ENCODE results near the gene ISM1.

The ISM1 gene

GRCh38 chr20:13312300-13312699, 91.2 kb downstream of the ISM1 start:
- DNase-seq (ENCODE audit: low spot score), result no peak

GRCh38 chr20:13313201-13313600, 92.1 kb downstream of the ISM1 start:
- no peak for DNase-seq (ENCODE audit: low spot score)

GRCh38 chr20:13317439-13317838, 96.4 kb downstream of the ISM1 start:
- no peak for DNase-seq (ENCODE audit: low spot score)

- DNase-seq (ENCODE audit: low spot score), result no peak
Observed at GRCh38 chr20:13318871-13319521, 97.9 kb downstream of the ISM1 start.

GRCh38 chr20:13320702-13321101, 99.6 kb downstream of the ISM1 start:
- DNase-seq (ENCODE audit: low spot score), result no peak

GRCh38 chr20:13321416-13321815, 100.3 kb downstream of the ISM1 start:
- DNase-seq (ENCODE audit: low spot score), result no peak

- DNase-seq (ENCODE audit: low spot score), result no peak
Observed at GRCh38 chr20:13322198-13322597, 101.1 kb downstream of the ISM1 start.

GRCh38 chr20:13322621-13323020, 101.5 kb downstream of the ISM1 start:
- DNase-seq (ENCODE audit: low spot score), result peak; percentile 24

- peak; percentile 11 for DNase-seq (ENCODE audit: low spot score)
Observed at GRCh38 chr20:13325033-13325432, 104.0 kb downstream of the ISM1 start.

- DNase-seq (ENCODE audit: low spot score), result no peak
Observed at GRCh38 chr20:13325796-13326340, 104.8 kb downstream of the ISM1 start.

GRCh38 chr20:13331536-13331935, 110.5 kb downstream of the ISM1 start:
- no peak for DNase-seq (ENCODE audit: low spot score)

GRCh38 chr20:13333036-13333435, 112.0 kb downstream of the ISM1 start:
- no peak for DNase-seq (ENCODE audit: low spot score)

- DNase-seq (ENCODE audit: low spot score), result no peak
Observed at GRCh38 chr20:13333793-13334192, 112.7 kb downstream of the ISM1 start.

GRCh38 chr20:13336308-13337089, 115.4 kb downstream of the ISM1 start:
- no peak for DNase-seq (ENCODE audit: low spot score)

GRCh38 chr20:13337090-13337784, 116.2 kb downstream of the ISM1 start:
- DNase-seq (ENCODE audit: low spot score), result no peak

GRCh38 chr20:13338097-13338661, 117.1 kb downstream of the ISM1 start:
- DNase-seq (ENCODE audit: low spot score), result peak; percentile 36

GRCh38 chr20:13338999-13339411, 117.9 kb downstream of the ISM1 start:
- peak; percentile 8 for DNase-seq (ENCODE audit: low spot score)

GRCh38 chr20:13340088-13340487, 119.0 kb downstream of the ISM1 start:
- no peak for DNase-seq (ENCODE audit: low spot score)

- no peak for DNase-seq (ENCODE audit: low spot score)
Observed at GRCh38 chr20:13341737-13342393, 120.8 kb downstream of the ISM1 start.

GRCh38 chr20:13342469-13343242, 121.6 kb downstream of the ISM1 start:
- DNase-seq (ENCODE audit: low spot score), result no peak

- no peak for DNase-seq (ENCODE audit: low spot score)
Observed at GRCh38 chr20:13344671-13345070, 123.6 kb downstream of the ISM1 start.
